GM18909 (cell line): ENCODE measurements around the gene SAXO2.
"Not testable (repeated sequence)": the region's sequence is repeated elsewhere in the genome, so short reads cannot be mapped to it uniquely, and the experiment has no call there.

Experiments used
- ATAC-seq: cut with Tn5 transposase; IDR thresholded peaks from one replicate; pipeline ENCODE4 v1.9.1; 2021; ENCODE audit warnings: mild to moderate bottlenecking; ENCODE audit not compliant: unreplicated experiment, poor library complexity

The SAXO2 gene

GRCh38 chr15:82262422-82263026 is at the start of gene SAXO2, which contains the start of gene EFL1:
Gene SAXO2, plus strand, starts transcription at chr15:82262818. Its CDS starts 62 bp downstream, at chr15:82262880.
Gene EFL1, minus strand, starts transcription at chr15:82262734. Its CDS starts 956 bp downstream, at chr15:82261778.
- ATAC-seq = peak; percentile 98

GRCh38 chr15:82216092-82216491 is 46.5 kb upstream of the SAXO2 start:
- not testable (repeated sequence) for ATAC-seq

- not testable (repeated sequence) for ATAC-seq
Measured at GRCh38 chr15:82221535-82221934, 41.1 kb upstream of the SAXO2 start.

GRCh38 chr15:82228750-82229149 is 33.9 kb upstream of the SAXO2 start:
- no peak for ATAC-seq

- no peak for ATAC-seq
Measured at GRCh38 chr15:82231233-82231632, 31.4 kb upstream of the SAXO2 start.

GRCh38 chr15:82231842-82232241 is 30.8 kb upstream of the SAXO2 start:
- no peak for ATAC-seq

GRCh38 chr15:82237944-82238534 is 24.6 kb upstream of the SAXO2 start:
- ATAC-seq = not testable (repeated sequence)

- ATAC-seq = no peak
Measured at GRCh38 chr15:82239685-82240391, 22.8 kb upstream of the SAXO2 start.

GRCh38 chr15:82241836-82242499 is 20.6 kb upstream of the SAXO2 start:
- ATAC-seq = not testable (repeated sequence)

GRCh38 chr15:82243644-82244043 is 19.0 kb upstream of the SAXO2 start:
- ATAC-seq = not testable (repeated sequence)

GRCh38 chr15:82245956-82246355 is 16.7 kb upstream of the SAXO2 start:
- not testable (repeated sequence) for ATAC-seq

GRCh38 chr15:82248261-82248660 is 14.4 kb upstream of the SAXO2 start:
- ATAC-seq = not testable (repeated sequence)

GRCh38 chr15:82261566-82262421 is 824 bp upstream of the SAXO2 start:
- ATAC-seq = peak; percentile 21

GRCh38 chr15:82263350-82263749 is 732 bp downstream of the SAXO2 start:
- ATAC-seq = no peak

GRCh38 chr15:82267137-82267536 is 4.5 kb downstream of the SAXO2 start:
- not testable (repeated sequence) for ATAC-seq

- not testable (repeated sequence) for ATAC-seq
Measured at GRCh38 chr15:82268454-82268853, 5.8 kb downstream of the SAXO2 start.

GRCh38 chr15:82272154-82272553 is 9.5 kb downstream of the SAXO2 start:
- no peak for ATAC-seq

- no peak for ATAC-seq
Measured at GRCh38 chr15:82275410-82275809, 12.8 kb downstream of the SAXO2 start.

- not testable (repeated sequence) for ATAC-seq
Measured at GRCh38 chr15:82281276-82281675, 18.7 kb downstream of the SAXO2 start.

- ATAC-seq = not testable (repeated sequence)
Measured at GRCh38 chr15:82282386-82282785, 19.8 kb downstream of the SAXO2 start.
